SK-N-SH treated with all-trans-retinoic acid at 6 μM for 48 hours (cell line): ENCODE measurements around the gene WDR53.

ENCODE experiments used
- ARNTL ChIP-seq: fragments of 450-650 bp; formaldehyde crosslinking; IDR thresholded peaks from 2 replicates; pipeline ENCODE4 v1.5.0; 2020; ENCODE audit warnings: low read depth, mild to moderate bottlenecking, moderate library complexity, borderline replicate concordance
- CREB5 ChIP-seq: fragments of 250-450 bp; sonication (Bioruptor Pico); IDR thresholded peaks from 2 replicates; pipeline ENCODE4 v1.5.1; 2020; ENCODE audit warnings: low read depth, mild to moderate bottlenecking, moderate library complexity
- GLIS3 ChIP-seq: fragments of 250-450 bp; sonication (Bioruptor Pico); IDR thresholded peaks from 2 replicates; pipeline ENCODE4 v1.5.0; 2020; ENCODE audit warnings: mild to moderate bottlenecking, moderate library complexity
- PPARA ChIP-seq: fragments of 250-450 bp; sonication (Bioruptor Pico); IDR thresholded peaks from 2 replicates; pipeline ENCODE4 v1.5.0; 2020; ENCODE audit warnings: mild to moderate bottlenecking, borderline replicate concordance
- RARB ChIP-seq: fragments of 250-450 bp; sonication (Bioruptor Pico); IDR thresholded peaks from 2 replicates; pipeline ENCODE4 v1.8.0; 2021; ENCODE audit warnings: mild to moderate bottlenecking, moderate library complexity
- TCF4 ChIP-seq: fragments of 250-450 bp; sonication (Bioruptor Pico); IDR thresholded peaks from 2 replicates; pipeline ENCODE4 v1.8.0; 2021; ENCODE audit warnings: mild to moderate bottlenecking, moderate library complexity, borderline replicate concordance
- ZNF565 ChIP-seq: fragments of 450-650 bp; formaldehyde crosslinking; conservative IDR thresholded peaks from 2 replicates; pipeline ENCODE4 v1.5.0; 2020; ENCODE audit warnings: low read depth, mild to moderate bottlenecking, moderate library complexity
- ZNF70 ChIP-seq: fragments of 450-650 bp; formaldehyde crosslinking; IDR thresholded peaks from 2 replicates; pipeline ENCODE4 v1.5.0; 2020; ENCODE audit warnings: mild to moderate bottlenecking, moderate library complexity
- ZNF8 ChIP-seq: fragments of 450-650 bp; formaldehyde crosslinking; IDR thresholded peaks from 2 replicates; pipeline ENCODE4 v1.5.0; 2020; ENCODE audit warnings: mild to moderate bottlenecking, moderate library complexity
- TF ChIP-seq, protein P1 (sequence below): fragments of 250-450 bp; sonication (Bioruptor Pico); IDR thresholded peaks from 2 replicates; pipeline ENCODE4 v1.8.0; 2021; ENCODE audit warnings: low read depth, mild to moderate bottlenecking, moderate library complexity, borderline replicate concordance
- TF ChIP-seq, protein P2 (sequence below): fragments of 250-450 bp; sonication (Bioruptor Pico); IDR thresholded peaks from 2 replicates; pipeline ENCODE4 v1.5.1; 2021; ENCODE audit warnings: mild to moderate bottlenecking, moderate library complexity
- TF ChIP-seq, protein P3 (sequence below): fragments of 250-450 bp; sonication (Bioruptor Pico); IDR thresholded peaks from 2 replicates; pipeline ENCODE4 v1.8.0; 2020; ENCODE audit warnings: mild to moderate bottlenecking, moderate library complexity, borderline replicate concordance

DNA sequence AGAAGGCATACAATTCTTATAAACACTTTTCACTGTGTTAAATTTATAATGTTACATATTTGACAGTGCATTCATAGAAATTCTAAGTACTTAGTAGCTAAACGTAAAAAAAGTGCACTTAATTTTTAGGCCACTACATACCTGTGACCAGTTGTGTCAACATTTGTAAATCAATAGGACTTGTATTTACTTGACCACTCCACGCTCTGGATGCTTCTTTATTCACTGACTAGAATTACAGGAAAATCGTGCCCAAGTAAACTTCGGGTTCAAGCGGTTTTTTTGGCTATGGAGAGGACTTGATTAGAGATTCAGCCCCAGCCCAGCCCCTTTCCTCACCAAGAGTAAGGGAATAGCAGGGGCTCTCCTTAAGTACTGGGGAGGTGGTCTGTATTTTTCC, 21.8 kb downstream of the WDR53 start:
- TF ChIP-seq GLIS3 (CRISPR knock-in tag) (no peak), ZNF8 (CRISPR knock-in tag) (no peak), TCF4 (CRISPR knock-in tag) (no peak), CREB5 (CRISPR knock-in tag) (no peak), ZNF70 (CRISPR knock-in tag) (no peak), RARB (CRISPR knock-in tag) (no peak), ZNF565 (CRISPR knock-in tag) (no peak), ARNTL (CRISPR knock-in tag) (no peak), PPARA (CRISPR knock-in tag) (no peak)
- TF ChIP-seq, protein P1, sequence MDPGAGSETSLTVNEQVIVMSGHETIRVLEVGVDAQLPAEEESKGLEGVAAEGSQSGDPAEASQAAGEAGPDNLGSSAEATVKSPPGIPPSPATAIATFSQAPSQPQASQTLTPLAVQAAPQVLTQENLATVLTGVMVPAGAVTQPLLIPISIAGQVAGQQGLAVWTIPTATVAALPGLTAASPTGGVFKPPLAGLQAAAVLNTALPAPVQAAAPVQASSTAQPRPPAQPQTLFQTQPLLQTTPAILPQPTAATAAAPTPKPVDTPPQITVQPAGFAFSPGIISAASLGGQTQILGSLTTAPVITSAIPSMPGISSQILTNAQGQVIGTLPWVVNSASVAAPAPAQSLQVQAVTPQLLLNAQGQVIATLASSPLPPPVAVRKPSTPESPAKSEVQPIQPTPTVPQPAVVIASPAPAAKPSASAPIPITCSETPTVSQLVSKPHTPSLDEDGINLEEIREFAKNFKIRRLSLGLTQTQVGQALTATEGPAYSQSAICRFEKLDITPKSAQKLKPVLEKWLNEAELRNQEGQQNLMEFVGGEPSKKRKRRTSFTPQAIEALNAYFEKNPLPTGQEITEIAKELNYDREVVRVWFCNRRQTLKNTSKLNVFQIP (CRISPR knock-in tag), result no peak
- TF ChIP-seq, protein P2, sequence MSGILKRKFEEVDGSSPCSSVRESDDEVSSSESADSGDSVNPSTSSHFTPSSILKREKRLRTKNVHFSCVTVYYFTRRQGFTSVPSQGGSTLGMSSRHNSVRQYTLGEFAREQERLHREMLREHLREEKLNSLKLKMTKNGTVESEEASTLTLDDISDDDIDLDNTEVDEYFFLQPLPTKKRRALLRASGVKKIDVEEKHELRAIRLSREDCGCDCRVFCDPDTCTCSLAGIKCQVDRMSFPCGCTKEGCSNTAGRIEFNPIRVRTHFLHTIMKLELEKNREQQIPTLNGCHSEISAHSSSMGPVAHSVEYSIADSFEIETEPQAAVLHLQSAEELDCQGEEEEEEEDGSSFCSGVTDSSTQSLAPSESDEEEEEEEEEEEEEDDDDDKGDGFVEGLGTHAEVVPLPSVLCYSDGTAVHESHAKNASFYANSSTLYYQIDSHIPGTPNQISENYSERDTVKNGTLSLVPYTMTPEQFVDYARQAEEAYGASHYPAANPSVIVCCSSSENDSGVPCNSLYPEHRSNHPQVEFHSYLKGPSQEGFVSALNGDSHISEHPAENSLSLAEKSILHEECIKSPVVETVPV (CRISPR knock-in tag), result no peak
- TF ChIP-seq, protein P3, sequence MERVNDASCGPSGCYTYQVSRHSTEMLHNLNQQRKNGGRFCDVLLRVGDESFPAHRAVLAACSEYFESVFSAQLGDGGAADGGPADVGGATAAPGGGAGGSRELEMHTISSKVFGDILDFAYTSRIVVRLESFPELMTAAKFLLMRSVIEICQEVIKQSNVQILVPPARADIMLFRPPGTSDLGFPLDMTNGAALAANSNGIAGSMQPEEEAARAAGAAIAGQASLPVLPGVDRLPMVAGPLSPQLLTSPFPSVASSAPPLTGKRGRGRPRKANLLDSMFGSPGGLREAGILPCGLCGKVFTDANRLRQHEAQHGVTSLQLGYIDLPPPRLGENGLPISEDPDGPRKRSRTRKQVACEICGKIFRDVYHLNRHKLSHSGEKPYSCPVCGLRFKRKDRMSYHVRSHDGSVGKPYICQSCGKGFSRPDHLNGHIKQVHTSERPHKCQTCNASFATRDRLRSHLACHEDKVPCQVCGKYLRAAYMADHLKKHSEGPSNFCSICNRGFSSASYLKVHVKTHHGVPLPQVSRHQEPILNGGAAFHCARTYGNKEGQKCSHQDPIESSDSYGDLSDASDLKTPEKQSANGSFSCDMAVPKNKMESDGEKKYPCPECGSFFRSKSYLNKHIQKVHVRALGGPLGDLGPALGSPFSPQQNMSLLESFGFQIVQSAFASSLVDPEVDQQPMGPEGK (CRISPR knock-in tag), result no peak
